GM19351 (cell line): ENCODE measurements around the gene MET.
A peak's percentile ranks its signal among the peaks of the same experiment; 100 is the strongest.

Experiments
- ATAC-seq: cut with Tn5 transposase; IDR thresholded peaks from one replicate; pipeline ENCODE4 v1.9.1; 2021; ENCODE audit warnings: mild to moderate bottlenecking, moderate library complexity; ENCODE audit not compliant: unreplicated experiment

MET gene

GRCh38 chr7:116663744-116664143, 8.3 kb upstream of the MET start:
- ATAC-seq = no peak

- ATAC-seq = no peak
Observed at GRCh38 chr7:116665332-116665996, 6.5 kb upstream of the MET start.

GRCh38 chr7:116669769-116670168, 2.2 kb upstream of the MET start:
- ATAC-seq = no peak

DNA sequence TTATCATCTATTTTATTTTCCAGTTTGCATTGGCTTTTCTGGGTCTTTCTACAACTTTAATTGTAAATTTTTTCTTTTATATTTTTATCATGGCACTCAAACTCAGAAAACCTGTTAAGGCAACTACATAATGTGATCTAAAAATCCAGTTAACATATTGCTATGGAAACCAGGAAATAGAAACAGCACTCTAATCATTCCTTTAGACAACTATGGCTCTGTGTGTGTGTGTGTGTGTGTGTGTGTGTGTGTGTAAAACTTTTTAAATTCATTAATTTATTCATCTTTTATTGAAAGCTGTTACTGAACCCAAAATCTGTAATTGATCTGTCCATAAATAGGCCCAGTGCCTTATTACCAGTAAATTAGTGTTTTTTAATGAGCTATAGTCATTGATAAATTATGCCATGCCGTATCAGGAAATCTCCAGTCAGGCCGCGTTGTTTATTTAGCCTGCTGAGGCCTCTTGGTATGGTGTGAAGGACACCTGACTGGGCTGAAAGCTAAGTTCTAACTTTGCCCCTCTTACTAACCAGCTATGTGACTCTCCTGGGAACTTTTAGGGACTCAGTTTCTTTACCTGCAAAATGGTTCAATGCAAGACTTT, 1.5 kb upstream of the MET start:
- ATAC-seq = no peak

GRCh38 chr7:116671111-116671510, 885 bp upstream of the MET start:
- ATAC-seq = no peak

DNA sequence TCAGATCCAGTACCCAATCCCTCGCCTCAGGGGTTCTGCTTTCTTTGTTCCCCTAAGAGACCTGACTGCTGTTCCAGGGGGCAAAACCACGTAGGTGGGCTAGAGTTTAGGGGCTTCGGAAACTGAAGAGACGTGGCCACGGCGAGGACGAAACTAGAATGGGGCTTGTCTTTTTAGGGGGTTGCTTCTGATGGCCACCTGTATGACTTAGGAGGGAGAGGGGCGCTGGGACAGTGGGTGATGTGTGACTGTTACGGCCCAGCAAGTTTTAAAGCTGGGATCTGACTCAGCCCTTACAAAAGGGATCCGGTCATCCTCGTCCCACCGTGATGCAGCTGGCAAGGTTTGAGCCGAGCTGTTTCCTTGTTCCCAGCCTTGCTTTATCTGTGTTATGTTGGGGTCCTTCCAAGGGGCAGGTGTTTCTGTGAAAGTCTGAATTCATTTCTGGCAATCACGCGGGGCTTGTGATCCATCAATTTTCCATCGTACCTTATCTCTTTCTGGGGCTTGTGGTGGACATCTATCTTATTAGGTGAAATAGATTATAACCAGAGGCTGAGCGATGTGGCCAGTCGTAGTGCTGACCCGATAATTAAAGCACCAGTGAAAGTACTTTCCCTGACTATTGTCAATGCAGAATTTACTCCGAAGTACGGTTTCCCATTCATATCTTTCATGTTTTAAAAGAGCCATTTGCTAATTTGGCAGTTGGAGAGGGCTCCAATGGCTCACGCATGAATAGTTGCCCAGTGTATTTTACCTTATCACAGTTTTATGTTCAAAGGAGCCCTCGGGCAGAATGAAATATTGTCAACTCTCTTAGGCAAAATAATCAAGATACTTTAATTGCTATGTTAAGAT, 830 bp downstream of the MET start:
- no peak for ATAC-seq

DNA sequence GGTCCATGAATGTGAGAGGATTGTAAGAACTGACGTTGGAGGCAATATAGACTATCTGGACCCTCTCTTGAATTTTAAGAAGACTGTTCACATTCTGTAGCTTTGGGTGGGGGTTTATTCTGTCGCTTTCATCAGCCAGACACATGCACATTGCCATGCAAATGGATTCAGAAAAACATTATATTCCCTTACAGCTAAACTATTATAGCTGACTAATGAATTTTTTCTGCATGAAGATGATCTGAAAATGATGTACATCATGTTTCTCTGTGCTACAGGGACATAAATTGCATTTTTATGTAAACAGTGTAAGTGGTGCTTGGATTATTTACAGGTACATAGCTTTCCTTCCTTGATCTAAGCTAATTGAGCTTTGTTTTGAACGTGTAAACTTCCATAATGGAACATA, 1.5 kb downstream of the MET start:
- ATAC-seq = no peak

- ATAC-seq = no peak
Observed at GRCh38 chr7:116674508-116675173, 2.6 kb downstream of the MET start.

GRCh38 chr7:116675812-116676355, 3.9 kb downstream of the MET start:
- ATAC-seq = no peak

DNA sequence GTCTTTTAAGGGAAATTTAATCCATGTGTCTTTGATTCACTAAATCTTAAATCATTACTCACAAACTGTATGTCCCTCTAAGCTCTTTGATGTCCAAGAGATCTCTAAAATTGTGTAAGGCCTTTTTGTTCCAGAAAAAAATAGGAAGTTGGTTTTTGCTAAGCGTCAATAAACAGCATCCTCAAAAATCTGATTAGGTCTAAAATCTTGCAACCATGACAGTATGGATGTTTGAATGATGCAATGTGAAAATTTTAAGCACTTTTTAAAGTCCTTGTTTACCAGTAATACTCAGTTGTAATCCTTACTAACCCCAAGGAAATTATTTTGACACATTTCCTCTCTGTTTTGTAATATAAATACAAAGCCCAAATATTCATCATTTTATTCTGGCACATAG, 6.8 kb downstream of the MET start:
- ATAC-seq = no peak

GRCh38 chr7:116679500-116679899, 7.5 kb downstream of the MET start:
- ATAC-seq = peak; percentile 55

GRCh38 chr7:116683786-116684185, 11.8 kb downstream of the MET start:
- peak; percentile 99 for ATAC-seq

GRCh38 chr7:116686033-116686432, 14.0 kb downstream of the MET start:
- no peak for ATAC-seq

DNA sequence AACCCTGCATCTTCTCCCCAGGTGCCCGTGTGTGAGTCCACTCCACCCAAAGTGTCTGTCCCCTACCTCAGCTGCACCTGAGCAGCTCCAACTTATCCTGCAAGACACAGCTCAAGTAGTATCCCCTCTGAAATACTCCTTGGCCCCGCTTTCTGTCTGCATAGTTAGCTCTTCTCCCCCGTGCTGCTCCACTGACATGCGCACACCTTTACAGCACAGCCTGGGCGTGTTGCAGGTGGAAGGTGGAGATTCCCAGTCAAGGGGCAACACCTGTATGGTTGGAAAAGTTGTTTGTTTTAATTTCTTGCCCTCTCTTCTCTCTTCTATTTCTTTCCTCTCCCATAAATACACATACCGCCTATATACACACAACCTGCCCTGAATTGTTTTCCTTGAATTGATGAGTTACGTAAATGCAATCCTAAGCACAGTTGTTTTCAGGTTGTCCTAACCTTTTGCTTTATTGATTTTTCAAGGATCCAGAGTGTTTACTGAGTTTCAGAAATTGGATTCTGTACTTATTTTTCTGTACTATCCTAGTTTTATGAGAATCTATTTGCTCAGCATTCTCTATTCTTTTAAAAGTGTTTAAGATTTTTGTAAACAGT, 14.9 kb downstream of the MET start:
- ATAC-seq = no peak

- no peak for ATAC-seq
Observed at GRCh38 chr7:116687801-116688201, 15.8 kb downstream of the MET start.

DNA sequence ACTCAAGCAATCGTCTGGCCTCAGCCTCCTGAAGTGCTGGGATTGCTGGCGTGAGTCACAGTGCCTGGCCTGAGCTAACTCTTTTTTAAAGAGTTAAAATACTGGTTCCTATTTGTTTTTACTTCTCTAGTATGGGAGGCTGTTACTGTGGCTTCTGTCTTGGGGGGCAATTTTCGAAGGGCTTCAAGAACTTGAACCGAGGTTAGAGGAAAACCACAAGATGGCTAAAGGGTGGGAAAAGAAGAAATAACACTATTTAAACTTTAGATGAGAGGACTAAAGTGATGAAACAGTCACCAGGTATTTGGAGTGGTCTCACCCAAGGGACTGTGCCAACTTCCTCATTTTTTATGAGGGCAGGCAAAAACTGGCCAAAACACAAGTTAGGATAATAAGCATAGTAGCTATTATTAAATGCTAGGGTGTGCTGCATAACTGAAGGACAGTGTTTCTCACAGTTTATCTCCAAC, 17.8 kb downstream of the MET start:
- ATAC-seq = no peak

DNA sequence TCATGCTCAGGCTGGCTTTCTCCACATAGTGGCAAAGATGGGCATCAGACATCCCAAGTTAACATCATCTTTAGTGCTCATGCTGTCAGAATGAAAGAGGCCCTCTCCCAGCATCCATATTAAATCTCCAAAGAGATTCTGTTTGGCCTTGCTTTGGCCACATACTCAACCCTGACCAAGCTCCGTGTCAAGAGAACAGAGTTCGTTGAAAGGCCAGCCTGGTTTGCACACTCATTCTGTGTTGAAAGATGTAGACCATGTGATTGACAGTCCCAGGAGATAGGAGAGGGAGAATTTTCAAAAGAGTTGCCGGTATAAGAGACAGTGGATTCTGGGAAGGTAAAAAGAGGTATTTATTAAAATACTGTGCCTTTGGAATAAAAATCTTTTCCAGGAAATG, 19.7 kb downstream of the MET start:
- ATAC-seq = no peak

- ATAC-seq = no peak
Observed at GRCh38 chr7:116692401-116693308, 20.7 kb downstream of the MET start.

DNA sequence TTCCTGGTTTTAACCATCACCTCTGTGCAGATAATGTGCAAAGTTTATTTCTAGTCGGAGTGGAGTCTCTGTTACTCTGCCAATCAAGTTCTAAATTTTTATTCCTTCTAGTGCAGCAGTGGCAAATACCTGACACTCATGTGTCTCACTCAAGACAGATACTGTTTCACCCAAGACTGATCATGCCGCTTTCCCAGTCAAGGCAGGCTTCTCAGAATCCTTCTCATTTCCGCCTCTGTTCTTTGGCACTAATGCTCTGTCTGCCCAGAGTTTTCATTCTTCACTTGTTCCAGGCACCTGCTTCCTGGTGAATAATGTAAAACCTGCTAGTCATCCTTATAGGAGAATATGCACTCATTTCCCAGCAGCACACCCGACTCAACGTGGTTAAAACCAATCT, 24.7 kb downstream of the MET start:
- no peak for ATAC-seq

DNA sequence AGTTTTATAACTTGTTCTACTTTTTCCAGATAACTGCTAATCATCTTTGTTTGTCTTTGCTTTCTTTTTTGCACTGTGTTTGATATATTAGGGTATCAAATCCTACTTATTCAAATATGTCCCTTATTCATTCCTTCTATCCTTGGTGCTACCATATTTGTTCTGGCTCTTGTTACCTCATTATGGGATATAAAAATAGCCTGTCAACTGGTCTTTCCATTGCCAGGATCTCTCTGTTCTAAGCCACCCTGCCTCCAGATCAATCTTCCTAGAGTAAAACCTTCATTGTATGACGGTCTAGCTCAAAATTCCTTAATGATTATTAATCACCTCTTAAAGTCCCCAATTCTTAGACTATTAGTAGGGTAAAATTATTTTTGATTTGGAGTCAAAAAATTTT, 25.2 kb downstream of the MET start:
- ATAC-seq = no peak
